Measurements from ENCODE around the gene HOXC10.

HOXC10 gene

DNA sequence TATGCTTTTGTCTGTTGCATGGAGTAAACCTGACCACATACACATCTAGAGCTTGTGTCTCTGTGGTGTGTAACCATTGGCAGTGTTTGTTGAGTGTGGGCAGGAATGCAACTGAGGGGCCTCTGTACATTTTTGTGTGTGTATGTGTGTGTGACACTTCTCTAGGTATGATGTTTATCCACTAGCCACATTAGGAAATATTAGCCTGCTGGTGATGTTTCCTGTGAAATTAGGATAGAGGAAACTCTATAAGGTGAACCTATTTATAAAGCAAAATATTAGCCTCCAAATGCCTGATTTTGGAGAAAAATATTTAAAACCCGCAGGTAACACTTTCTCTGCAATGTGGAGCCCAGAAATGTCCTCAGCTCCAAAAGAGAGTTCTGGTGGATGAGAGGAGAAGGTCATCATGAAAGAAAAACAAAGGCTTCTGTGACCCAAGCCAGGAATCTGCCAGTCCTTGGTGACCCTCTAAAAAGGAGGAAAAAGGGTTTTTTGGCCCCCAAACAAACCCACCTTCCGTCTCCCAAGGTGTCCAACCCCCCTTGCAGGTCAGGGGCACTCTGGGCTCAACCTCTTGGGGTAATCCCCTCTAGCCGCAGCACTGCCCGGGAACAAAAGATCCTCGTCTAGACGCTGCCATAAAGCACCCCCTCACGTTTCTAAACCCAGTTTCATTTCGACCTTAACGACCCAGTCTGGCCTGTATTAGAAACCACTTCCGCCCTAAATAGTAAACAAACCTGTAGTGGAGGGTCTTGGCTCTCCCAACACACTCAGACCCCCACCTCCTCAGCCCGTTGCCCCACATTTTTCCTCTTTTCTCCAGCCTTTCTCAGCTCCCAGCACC lies 7.1 kb upstream of the HOXC10 start:
- no peak for DNase-seq

DNA sequence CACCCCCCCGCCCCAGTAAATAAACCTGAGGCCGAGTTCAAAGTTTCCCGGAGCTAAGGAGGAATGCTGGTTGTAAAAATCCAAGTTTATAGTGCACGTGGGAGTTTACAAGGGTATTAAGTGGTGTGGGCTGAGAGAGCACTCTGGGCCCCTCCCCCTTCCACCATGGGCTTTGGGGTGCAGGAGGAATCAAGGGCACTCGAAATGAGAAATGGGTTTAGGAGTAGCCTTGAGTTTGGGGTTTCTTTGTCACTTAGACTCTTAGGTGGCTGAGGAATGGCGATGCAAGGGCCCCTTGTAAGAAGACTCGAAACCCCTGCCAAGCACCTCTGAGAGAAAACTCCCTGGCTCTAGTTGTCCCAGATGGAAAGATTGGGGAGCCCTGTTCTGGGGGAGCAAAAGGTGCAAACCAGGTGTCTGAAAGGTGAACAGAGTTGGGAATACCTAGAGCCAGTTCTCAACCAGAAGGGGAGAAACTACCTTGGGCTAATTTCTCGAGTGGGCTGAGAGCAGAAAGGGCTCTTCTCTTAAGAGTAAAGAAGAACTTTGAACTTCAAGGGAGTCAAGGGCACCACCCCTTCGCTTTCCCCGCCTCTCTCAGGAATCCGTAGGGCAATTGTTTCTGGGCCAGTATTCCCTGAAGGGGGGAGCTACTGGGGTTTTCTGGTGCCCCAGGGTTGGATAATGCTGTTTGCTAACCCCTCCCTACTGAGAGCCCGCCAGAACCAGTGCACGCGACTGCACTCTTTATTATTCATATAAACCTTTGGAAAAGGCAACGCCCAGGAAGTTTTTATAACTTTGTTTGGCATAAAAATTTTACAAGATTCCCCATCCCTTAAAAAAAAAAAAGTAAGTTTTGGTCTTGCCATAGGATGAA lies 6.2 kb upstream of the HOXC10 start:
- no peak for DNase-seq

DNA sequence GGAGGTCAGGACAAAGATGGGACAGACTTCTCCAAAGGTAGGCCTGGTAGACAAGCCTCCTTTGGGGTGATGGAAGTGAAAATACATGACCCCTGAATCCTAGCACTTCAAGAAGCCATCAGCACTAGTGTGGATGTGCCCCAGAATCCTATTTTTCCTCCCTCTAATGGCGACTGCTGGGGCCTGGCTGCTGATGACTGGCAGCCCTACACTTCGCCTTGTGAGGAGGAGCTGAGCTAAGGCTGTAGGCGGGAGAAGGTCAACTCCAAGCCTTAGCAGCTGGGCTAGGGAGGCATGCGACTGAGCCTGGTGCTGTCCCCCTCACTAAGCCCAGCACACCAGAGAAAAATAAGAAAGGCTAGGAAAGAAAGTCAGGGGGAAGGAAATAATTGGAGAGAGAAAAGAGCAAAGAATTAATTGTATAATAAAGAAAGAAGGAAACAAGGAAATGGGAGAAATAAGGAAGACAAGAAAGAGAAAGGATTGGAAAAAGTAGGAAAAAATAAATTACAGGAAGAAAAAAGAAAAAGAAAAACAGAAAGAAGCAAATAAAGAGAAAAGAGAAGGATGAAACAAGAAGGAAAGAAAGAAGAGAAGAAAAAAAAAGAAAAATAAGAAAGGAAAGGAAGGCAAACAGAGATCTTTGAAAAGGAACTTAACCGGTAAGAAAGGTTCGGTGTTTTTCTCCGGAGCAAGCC lies 4.7 kb upstream of the HOXC10 start:
- DNase-seq: no peak

DNA sequence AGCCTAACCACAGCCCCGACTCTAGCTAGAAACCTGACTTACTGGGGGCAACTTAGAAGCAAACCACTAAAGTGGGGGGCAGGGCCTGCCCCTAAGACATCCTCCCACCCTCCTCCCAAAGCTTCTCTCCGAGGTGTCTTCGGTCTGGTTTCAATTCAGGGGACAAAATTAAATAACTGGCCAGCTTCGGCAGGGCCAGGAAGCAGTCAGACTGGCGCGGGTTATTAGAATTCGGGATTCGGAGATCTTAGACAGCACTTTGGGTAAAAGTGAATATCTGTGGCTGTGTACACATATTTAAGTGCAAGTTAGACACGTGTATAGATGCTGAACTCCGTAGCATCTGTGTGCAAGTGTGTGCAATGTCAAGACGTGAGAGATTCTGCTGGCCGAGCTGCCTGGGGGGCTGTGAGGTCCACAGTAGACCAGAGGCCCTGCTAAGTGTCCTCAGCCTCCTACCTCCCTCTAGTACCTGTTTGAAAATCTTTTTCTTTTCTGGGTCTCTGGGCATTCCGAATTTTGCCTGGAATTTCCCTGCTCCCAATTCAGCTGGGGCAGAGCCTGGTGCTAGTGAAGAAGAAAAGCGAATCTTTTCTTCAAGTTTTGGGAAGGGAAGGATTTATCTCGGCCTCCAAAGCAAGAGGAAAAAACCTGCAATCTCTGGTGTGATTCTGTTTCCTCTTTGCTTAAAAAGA lies 4.0 kb upstream of the HOXC10 start:
- no peak for DNase-seq

DNA sequence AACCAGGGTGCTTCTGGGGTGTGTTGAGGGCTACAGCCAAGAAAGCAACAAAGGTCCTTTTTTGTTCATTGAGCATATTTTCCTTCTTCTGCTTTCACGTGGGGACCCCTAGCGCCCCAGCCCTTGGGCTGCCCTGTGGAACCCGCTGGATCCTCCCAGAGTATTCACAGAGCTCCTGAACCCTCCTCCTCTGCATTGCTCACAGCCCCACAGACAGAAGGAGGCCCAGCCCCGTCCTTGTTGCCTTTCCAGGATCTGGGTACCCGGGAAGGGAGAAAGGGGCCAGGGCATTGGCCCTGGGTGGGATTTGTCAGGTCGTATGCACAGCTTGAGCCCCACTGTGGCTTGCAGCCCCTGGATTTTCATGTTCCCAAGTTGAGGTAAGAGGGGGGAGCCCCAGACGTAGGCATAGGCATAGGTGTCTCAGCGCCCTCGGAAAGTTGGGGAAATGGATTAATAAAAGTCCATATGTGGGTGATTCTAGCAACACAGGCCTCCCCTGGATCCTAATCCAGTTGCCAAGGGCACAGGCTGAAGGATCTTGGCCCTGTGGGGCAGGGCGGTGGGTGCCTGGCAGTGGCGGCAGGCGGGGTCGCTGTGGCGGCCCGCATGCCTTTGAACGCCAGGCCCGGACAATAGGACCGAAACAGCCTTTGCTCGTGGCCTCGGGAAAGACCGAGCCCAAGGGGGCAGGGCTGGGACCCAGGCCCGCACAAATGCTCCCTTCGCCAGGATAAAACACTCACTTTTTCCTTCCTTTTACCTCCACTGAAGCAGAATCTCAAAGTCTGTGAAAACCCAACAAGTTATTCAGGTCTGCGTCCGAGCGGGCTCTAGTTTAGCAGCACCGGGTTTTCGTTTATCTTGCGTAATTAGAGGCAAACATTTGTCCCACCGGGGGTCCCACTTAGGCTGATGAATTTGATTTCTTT lies 3.0 kb upstream of the HOXC10 start:
- DNase-seq: no peak

DNA sequence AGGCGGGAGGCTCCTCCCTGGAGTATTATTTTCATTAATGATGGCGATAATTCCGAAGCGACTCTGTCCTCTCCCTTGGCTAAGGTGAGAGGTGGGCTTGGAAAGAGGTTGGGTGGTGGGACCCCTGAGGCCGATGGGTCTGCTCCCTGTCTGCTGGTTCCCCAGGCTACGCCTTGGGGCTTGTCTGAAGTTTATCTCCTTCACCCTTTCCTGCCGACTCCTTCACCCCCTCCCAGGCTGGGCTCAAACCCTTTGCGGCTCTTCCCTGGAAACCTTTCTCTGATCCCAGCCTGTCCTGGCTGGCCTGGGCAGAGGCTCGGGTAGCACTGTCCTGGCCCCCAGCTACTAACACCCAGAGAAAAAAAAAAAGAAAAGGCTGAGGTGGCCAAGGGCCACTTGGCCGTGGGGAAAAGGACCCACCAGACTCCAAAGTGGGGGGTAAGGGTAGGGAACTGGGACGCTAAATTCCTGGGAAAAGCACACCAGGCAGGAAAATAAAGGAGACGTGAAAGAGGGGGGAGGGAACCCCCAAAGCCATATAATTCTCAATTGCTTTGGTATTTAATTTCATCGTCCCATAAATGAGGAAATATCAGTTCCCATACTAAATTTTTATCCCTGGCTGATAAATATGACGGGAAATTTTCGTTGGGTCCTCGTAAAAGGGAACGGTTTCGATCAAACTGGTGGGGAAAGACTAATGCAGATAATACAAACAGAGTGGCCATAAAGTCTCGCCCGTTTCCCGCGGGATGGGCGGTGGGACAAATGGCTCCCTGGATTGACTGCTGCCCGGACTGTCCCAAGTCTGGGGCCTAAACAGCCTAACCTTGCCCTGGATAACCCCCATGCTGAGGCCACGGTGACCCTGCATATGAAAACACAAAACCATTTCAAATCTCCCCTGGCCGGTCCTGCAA lies 2.0 kb upstream of the HOXC10 start:
- DNase-seq: no peak

DNA sequence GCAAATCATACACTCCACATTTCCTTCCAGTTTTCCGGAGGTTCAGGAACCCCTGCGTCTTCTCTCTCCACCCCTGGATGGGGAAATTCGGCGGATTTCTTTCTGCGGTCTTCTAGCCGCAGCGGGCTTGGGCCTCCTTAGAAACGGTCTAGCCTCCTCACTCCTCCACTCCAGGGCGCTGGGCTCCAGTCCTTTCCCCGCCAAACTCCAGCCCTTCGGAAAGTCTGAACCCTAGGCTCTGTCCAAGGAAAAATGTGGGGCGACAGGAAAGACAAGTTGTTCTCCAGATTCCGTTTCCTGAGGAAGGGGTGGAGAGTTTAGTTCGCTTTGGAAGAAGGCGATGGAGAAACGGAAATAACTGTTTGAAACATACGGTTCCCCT lies 1.4 kb upstream of the HOXC10 start:
- DNase-seq: no peak

DNA sequence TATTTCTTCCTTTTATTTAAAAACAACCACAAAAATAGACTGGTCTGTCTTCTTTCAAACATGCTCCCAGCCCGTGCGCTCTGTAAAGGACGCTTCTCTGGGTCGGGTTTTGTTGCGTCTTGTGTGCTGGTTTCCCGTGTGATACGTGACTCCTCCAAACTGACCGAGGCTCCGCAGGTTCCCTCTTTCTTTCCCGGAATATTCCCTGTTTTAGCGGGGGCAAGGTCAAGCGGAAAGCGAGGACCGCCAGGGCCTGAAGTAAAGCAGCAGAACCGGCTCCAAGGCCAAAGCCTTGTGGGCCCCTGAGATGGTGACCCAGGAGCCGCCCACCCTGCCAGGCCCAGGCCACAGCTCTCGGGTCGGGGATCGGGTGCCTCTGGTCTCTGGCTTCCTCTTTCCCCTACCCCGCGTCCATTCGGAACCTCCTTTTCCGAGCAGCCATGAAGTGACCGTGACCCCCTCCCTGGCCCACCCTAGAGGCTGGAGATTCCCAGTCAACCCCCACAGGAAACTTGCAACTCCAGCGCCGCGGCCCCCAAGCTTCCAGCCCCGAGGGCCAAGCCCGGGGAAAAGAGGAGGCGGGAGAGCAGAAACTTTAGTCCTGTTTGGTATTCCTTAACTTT lies 885 bp upstream of the HOXC10 start:
- no peak for DNase-seq

DNA sequence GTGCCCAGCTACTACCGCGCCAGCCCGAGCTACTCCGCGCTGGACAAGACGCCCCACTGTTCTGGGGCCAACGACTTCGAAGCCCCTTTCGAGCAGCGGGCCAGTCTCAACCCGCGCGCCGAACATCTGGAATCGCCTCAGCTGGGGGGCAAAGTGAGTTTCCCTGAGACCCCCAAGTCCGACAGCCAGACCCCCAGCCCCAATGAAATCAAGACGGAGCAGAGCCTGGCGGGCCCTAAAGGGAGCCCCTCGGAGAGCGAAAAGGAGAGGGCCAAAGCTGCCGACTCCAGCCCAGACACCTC lies 697 bp downstream of the HOXC10 start:
- no peak for DNase-seq

DNA sequence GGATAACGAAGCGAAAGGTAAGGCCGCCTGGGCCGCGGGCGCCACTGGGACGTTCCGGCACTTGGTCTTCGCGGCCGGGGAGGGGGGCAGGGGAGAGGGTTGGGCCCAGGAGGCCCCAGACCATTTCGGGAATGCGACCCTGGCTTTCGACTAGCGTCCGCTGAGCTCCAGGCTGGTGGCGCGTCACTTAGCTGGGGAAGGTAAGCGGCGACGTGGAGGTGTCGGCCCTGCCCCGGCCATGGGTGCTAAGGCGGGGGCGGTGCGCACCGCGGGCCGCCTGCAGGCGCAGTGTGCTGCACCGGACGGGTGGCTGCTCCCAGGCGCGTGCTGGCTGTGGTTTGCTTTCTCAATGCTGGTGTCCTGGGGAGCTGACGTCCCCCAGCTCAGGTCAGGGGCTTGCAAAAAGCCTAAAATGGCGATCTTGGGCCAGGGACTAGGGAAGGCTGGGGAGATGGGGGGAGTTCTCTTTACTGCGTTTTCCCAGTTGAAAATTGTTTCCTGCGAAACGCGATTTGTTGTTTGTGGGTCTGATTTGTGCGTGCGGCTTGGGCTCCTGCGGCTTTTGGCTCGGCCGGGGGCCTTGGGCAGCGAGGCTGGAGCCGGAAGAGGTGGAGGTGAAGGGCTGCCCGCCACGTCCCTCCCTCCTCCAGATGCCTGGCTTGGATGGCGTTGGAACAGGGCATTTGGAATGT lies 1.2 kb downstream of the HOXC10 start:
- DNase-seq: peak; percentile 23

DNA sequence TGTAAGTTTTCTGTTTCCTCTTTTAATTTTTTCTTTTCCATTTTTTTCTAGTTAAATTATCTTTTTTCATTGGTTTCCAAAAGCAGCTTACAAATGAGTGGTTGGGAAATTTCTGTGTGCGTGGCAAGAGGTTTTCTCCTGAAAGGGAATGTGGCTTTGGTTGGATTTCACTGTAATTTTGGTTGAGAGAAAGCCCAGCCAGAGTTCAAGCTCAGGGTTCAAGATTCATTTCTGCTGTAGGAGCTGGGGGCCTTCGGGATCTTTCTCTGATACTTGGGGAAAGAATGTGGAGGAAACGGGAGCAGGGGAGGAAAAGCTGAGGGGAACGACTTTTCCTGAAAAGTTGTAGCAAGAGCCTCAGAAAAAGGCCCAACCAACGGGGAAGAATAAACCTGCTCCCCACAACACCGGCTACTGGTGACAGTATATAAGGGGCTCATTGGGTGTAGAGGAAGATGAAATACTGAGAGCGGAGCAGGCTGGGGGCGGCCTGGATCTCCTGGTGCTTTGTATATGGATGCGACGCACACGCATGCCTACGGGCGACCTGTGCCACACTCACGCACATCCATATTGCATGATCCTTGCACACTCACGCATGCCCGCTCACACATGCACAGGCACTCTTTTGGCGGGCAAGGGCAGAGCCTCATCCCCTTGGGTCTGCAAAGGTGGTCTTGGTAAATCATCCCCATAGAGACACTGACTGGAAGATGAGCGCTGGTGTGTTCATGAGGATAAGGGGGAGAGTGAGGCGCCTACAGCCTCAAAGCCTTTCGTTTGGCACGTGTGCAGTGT lies 1.9 kb downstream of the HOXC10 start:
- DNase-seq: no peak

DNA sequence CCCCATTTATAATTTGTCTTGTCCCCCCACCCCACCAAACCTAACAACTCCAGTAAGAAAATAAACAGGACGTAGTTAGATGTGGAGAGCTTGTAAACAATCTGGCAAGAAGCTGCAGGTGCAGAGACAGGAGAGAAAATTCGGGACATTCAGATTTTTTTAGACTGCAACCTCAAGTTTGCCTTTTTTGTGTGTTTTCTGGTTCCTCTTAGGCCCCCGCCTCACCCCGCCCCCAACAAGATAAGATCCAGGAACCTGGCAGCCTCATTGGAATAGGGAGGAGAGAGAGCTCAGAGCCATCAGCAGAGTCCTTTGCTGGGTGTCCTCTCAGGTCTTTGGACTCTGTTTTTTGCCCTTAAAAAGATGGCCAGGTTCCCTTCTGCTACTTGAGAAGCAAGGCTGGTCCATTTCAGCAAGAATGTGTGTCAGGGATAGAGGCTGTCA lies 2.9 kb downstream of the HOXC10 start:
- no peak for DNase-seq

DNA sequence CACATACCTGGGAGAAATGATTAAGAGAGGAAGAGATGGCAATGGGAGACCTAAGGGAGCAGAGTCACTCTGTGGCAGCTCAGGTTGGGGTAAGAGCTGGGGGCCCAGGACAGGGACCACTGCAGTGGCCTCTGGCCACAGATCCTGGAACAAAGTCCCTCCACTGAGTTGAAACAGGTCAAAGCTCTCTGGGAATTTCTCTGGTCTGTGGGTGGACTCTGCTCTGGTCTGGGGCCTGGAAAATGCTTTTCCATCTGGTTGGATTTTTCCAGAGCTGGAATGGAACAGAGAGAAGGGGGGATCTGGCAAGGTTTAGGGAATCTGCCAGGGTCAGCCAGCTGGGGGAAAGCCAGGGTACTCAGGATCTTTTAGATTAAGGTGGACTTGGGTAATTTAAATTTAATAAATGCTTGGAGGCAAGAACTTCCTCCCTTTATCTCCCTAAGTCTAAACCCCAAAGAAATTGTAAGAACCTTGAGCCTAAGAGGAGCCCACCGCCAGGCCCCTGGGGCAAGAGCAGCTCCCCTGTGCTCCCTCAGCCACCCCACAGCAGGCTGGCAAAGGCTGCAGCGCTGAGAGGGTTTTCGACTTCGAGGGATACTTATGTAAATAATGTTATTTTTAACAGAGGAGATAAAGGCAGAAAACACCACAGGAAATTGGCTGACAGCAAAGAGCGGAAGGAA lies 3.7 kb downstream of the HOXC10 start:
- DNase-seq: no peak

DNA sequence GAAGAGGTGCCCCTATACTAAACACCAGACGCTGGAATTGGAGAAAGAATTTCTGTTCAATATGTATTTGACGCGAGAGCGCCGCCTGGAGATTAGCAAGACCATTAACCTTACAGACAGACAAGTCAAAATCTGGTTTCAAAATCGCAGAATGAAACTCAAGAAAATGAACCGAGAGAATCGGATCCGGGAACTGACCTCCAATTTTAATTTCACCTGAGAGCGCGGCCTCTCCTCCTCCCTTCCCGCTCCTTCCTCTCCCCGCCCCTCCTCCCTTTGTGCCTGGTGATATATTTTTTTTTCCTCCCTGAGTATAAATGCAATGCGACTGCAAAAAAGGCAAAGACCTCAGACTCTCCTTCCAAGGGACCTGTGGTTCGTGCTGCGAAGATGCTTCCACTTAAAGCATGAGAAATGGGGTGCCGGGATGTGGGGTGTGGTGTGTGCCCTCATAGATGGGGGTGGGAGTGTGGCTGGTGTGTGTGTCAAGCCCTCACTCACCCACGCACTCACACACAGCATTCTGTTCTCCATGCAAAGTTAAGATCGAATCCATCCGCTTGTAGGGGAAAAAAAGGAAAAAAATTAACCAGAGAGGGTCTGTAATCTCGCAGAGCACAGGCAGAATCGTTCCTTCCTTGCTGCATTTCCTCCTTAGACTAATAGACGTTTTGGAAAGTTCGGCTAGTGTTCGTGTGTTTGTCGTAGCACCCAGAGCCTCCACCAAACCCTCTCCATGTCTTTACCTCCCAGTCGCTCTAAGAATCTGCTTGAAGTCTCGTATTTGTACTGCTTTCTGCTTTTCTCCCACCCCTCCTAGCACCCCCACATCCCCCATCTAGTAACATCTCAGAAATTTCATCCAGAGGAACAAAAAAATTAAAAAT lies 4.5 kb downstream of the HOXC10 start:
- DNase-seq: peak; percentile 58

DNA sequence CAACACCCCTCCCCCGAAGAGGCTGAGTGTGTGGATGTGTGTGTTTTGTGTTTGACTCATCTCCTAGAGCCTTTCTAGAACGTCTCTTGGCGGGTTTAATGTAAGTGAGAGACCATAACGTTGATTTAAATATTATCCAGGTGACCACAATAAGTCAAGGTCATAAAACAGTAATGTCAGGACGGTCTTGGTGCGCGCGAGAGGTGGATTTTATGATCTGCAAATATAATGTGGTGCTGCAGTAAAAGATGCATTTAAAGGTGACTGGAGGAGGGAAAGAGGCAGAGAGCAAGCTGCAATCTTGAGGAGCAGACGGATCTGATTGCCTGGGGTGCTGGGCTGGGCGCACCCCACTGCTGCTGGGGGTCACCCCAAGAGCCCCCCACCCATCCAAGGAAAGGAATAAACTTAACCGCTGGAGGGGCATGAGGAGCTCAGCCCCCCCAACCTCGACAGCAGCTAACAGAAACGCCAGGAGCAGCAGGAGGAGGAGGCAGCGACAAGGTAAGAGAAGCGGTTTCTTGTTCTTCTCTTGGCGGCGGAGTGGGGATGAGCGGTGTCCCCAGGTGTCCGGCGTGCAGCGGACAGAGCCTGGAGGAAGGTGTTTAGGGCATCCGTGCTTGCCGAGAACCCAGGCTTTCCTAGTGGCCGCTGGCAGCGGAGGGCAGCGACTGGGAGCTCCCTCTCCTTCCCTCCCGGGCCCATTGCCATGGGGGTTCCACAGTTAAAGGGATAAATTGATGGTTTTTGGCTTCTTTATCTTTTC lies 5.5 kb downstream of the HOXC10 start:
- no peak for DNase-seq

DNA sequence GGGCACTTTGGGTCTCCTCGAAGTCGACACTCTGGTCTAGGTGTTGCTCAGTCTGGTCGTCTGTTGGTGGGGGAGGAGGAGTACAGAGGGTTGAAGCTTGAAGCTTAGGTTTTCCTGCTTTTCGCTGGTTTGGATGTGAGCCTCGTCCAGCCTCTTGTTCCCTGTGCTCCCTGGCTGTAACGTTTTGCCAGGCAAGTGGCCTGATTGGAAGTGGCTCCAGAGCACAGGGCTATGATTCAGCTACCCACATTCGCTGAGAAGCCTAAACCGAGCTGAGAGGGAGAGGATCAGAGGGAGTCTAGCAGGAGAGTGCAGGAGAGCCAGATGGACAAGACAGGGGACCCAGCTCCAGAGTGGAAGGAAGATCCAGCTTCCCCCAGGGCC lies 6.1 kb downstream of the HOXC10 start:
- DNase-seq: no peak
